ENCODE results near the gene ZNF343. TPM values are rescaled to one million over a fixed set of nuclear protein-coding genes. Genes with fewer than 3 reads are reported as not detected.

ZNF343 gene
- total RNA-seq, 1 donor from 2014 or later, result 8.6 TPM

DNA sequence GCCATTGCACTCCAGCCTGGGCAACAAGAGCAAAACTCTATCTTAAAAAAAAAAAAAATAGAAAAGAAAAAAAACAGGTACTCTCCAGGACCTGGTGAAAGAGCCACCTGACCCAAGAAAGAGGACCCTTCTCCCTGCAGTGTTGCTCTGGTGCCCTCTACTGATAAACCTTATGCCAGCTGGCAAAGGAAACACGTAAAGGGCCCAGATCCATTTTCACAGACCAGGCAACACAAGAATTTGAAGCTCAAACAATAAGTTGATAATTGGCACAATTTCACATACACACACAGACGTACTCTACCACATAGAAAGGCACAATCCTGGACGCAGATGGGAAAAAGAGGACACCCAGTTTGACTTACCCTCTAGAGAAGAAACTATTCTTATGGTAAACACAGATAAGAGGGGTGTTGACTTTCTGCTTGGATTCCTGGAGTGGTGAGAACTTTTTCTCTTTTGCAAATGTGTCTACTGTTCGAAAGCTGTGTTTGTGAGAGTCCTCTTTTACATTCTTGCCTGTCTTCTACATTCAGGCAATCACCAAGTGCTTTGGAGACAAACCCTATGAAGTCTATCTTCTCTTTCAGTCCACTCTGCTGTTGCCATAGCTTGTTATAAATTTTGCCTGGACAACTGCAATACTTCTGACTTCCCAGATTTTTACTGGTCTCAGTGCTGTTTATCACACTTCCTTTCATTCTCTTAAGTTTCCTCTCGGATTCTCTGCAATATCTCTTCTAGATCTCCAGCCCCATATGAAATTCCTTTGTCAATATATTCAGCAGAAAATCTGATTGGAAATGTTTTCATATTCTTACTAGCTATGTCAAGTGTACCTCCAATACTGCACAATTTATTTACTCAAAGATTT lies 31.7 kb downstream of the ZNF343 start:
- DNase-seq (ENCODE audit: low spot score in 2 of 2) (no peak), FAIRE-seq (no peak)

GRCh38 chr20:2475850-2476741 lies 32.6 kb downstream of the ZNF343 start:
- no peak for FAIRE-seq

GRCh38 chr20:2473516-2473915 lies 35.2 kb downstream of the ZNF343 start:
- FAIRE-seq, result no peak
- no peak for DNase-seq (ENCODE audit: low spot score in 2 of 2)

More at GRCh38 chr20:2475850-2476741, 32.6 kb downstream of the ZNF343 start:
- DNase-seq (ENCODE audit: low spot score in 2 of 2), result no peak

GRCh38 chr20:2470423-2471193 lies 38.1 kb downstream of the ZNF343 start, which contains the start of gene SNRPB:
Gene SNRPB, minus strand, starts transcription at chr20:2470789. Its CDS starts 99 bp downstream, at chr20:2470690.
- FAIRE-seq (peak; percentile 66), DNase-seq (ENCODE audit: low spot score in 2 of 2) (peak; percentile 82 to 95)

DNA sequence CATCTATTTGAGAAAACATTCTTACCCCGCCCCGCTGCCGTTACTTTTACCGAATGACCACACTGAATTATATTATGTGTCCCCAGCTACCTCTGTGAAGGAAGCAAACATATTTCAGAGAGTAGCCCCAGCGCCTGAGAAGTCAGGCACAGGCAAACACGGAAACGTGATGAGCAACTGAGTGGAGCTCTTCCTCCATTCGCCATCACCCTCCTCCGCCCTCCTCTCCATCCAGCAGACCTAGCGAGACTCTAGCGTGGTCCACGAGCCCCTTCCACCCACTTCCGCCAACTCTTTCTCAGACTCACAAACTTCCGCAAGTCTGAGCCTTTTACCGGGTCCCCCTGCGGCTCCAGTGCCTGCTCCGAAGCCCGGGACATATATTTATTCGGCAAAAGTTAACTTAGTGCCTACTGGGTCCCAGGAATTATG lies 38.7 kb downstream of the ZNF343 start:
- FAIRE-seq (no peak), DNase-seq (ENCODE audit: low spot score in 2 of 2) (peak; percentile 30 to 56)

DNA sequence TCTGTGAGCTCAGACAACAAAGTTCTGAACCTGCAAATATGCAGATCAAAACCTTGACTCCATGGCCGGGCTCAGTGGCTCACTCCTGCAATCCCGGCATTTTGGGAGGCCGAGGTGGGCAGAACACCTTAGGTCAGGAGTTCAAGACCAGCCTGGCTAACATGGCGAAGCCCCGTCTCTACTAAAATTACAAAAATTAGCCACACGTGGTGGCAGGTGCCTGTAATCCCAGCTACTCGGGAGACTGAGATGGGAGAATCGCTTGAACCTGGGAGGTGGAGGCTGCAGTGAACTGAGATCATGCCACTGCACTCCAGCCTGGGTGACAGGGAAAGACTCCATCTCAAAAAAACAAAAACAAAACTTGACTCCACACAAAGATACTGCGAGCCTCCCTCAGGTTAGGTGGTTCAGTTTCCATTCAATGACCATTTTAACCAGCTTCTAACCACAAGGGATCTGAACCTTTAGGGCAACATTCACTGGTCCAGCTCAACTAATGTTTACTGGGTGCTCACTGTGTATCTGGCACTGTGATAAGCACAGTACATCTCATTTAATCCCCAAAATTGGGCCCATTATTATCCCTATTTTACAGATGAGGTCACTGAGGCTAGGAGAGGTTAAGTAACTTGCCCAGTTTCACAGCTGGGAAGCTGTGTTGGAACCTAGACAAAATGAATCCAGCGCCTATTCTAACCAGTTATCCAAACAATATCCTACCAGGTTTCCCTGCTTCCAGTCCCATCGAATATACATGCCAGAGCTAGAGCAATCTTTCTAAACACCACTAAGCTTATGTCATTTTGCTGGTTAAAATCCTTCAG lies 39.9 kb downstream of the ZNF343 start:
- FAIRE-seq (no peak), DNase-seq (ENCODE audit: low spot score in 2 of 2) (no peak)

GRCh38 chr20:2467412-2467811 lies 41.3 kb downstream of the ZNF343 start:
- no peak for FAIRE-seq

GRCh38 chr20:2465100-2465499 lies 43.6 kb downstream of the ZNF343 start:
- FAIRE-seq (no peak), DNase-seq (ENCODE audit: low spot score in 2 of 2) (no peak)

More at GRCh38 chr20:2467412-2467811, 41.3 kb downstream of the ZNF343 start:
- DNase-seq (ENCODE audit: low spot score in 2 of 2), result no peak

DNA sequence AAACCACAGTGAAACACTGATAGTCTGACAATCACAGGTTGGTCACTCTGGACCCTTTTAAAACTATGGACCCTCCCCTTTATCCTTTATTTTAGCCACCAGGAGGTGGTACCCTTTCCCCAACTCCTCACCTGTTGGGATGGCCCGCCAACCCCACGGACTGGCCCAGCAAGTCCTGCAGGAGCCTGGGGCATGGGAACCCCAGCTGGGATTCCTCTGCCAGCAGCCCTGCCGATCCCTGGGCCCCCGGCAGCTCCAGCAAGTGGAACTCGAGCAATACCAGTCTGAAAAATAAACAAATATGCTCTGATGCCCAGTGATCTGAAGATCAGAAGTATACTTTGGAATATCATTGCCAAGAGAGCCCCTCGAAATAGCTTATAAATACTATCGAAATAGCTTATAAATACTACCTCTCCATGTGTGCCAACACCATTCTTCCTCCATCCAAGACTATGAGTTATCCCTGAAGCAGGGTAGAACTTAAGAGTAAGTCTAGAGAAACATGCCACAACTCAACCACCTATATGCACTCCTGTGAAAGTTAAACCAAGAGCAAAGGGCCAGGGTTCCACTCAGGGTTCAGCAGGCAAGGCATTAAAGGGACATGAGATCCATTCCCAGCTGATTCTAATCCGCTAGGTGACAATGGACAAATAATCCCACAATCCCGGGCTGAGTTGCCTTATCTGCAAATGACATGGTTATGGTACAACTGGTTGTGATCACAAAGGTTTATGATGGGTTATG lies 44.9 kb downstream of the ZNF343 start:
- no peak for FAIRE-seq
- no peak for DNase-seq (ENCODE audit: low spot score in 2 of 2)

DNA sequence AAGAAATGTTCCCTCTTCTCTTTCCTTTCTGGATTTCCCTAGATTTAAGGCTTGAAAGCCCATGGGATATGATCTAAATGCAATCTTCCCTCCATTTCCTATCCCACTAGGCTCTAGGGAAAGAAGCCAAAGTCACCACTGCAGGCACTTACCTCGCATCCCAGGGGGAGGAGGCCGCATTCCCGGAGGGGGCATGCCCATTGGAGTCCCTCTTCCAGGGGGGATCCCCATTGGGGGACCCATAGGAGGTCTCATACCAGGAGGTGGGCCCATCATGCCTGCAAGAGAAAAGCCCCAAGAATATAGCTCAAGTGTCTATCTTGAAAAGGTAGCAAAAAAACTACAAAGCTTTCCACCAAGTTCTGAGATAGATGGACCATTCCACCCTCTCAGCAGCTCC lies 46.2 kb downstream of the ZNF343 start:
- no peak for DNase-seq (ENCODE audit: low spot score in 2 of 2)
- no peak for FAIRE-seq

DNA sequence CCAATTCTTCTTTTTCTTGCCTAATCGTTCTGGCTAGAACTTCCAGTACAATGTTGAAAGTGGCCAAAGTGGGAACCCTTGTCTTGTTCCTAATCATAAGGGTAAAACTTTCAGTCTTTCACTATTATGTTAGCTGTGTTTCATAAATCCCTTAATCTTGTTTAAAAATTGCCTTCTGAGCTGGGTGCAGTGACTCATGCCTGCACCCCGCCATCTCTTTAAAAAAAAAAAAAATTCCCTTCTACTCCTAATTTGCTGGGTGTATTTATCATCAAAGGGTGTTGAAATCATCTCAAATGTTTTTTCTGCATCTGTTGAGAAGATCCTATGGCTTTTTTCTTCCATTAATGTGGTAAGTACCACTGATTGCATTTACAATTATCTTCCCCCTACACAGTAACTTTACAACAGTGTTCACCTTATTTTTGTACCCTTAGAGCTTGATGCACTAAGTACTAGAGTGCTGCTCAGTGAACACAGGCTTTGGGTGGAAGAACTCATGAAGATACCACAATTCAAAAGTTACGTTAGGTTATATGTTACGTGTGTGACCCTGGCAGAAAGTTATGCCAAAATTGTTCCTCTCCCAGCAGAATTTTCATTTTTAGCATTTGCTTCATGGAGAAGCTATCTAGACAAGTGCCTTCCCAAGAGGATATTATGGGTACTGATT lies 47.8 kb downstream of the ZNF343 start:
- FAIRE-seq (no peak), DNase-seq (ENCODE audit: low spot score in 2 of 2) (no peak)

GRCh38 chr20:2459981-2460751 lies 48.5 kb downstream of the ZNF343 start:
- FAIRE-seq, result no peak
- DNase-seq (ENCODE audit: low spot score in 2 of 2), result no peak

- DNase-seq (ENCODE audit: low spot score in 2 of 2), result no peak
- FAIRE-seq, result no peak
Measured at GRCh38 chr20:2458919-2459499, 49.7 kb downstream of the ZNF343 start.

GRCh38 chr20:2455771-2456497 lies 52.8 kb downstream of the ZNF343 start:
- FAIRE-seq (no peak), DNase-seq (ENCODE audit: low spot score in 2 of 2) (no peak)

GRCh38 chr20:2453792-2454191 lies 54.9 kb downstream of the ZNF343 start:
- DNase-seq (ENCODE audit: low spot score in 2 of 2) (no peak), FAIRE-seq (no peak)

DNA sequence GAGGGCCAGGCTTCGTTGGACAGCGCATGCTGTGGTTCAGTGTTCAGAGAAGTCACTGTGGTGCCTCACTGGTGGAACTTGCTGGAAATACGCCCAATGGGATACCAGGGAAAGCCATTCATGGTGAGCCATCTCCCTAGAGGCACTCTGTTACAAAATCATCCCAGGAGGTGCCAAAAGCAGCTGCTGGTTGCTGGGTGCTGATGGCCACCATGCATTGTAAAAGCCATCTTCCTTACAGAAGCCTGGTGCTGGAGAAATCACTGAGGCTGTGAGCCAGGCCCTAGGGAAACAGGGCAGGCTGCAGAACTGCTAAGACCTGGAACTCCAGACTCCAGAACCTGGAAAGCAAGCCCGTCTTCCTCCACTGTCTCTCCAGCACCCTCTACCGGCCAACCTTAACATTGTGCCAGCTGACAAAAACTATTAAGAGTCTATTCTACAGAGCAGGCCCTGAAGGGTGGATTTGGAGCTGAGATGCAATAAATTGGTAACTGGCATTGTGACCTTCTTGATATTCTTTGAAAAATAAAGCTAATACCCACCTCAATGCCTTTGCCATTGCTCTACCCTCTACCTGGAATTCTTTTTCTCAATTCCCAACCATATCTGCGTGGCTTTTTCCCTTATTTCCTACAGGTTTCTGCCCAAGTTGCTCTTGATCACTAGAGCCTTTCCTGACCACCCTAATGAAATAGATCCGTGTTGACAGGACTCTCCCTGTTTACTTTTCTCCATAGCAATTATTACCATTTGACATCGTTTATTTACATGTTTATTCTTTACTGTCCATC lies 56.6 kb downstream of the ZNF343 start:
- peak; percentile 8 to 54 for DNase-seq (ENCODE audit: low spot score in 2 of 2)
- FAIRE-seq, result no peak
